Measurements from ENCODE around the gene SYNGR2.

- TF ChIP-seq CTCF (IDR thresholded peaks at IDR 0.05) (no peak), POLR2AphosphoS5 (IDR thresholded peaks at IDR 0.05) (no peak), EP300 (IDR thresholded peaks at IDR 0.05) (no peak), POLR2A (IDR thresholded peaks at IDR 0.05; ENCODE audit: low read depth) (no peak)
Observed at GRCh38 chr17:78120971-78121800, 47.2 kb upstream of the SYNGR2 start.
